Endothelial cell of umbilical vein (primary cell): Measurements from ENCODE around the gene RMI2. TPM values are rescaled to one million over a fixed set of nuclear protein-coding genes. Genes with fewer than 3 reads are reported as not detected.

Source experiments
- BruUV-seq: library from RNA; stranded (reverse); fragments of 400-500 nt; replicated peaks from 2 replicates; lab custom pipeline; 2021; lab: Mats Ljungman, UMichigan
- CTCF ChIA-PET: fragments of 300-600, 350-600 bp; sonication (Branson Sonifier 250); formaldehyde crosslinking; loops from one replicate; lab custom pipeline; 2021; ENCODE audit warnings: antibody characterized with exemption, inconsistent platforms; lab: Charles Lee
- POLR2A ChIA-PET: fragments of 300-600, 350-600 bp; sonication (Branson Sonifier 250); formaldehyde crosslinking; loops from one replicate; lab custom pipeline; 2021; ENCODE audit warnings: antibody characterized with exemption, inconsistent platforms; lab: Charles Lee
- DNase-seq: peaks from one replicate; pipeline ENCODE4 v3.0.0-alpha.2; 2011; ENCODE audit warnings: low read depth, low spot score
- FAIRE-seq: peaks from 2 replicates; lab custom pipeline; 2011; peaks lifted over from hg19 to GRCh38; lab: Jason Lieb, UNC
- H2AFZ ChIP-seq: 2 replicates; pipeline ENCODE4 v1.6.0; 2012; ENCODE audit warnings: low read depth, low read length, control low read depth, inconsistent platforms
- H3K27ac ChIP-seq: 2 replicates; pipeline ENCODE4 v1.5.1; 2011; ENCODE audit warnings: low read depth, mild to moderate bottlenecking, control low read depth, low read length, moderate library complexity; ENCODE audit not compliant: insufficient read depth
- H3K27me3 ChIP-seq, 2 experiments: 2 replicates each; pipeline versions ENCODE4 v1.6.0 to v1.6.1; 2011; ENCODE audit warnings: low read length in 2 of 2, mixed read lengths in 1 of 2; ENCODE audit not compliant: control insufficient read depth in 2 of 2, insufficient read depth in 2 of 2
- H3K36me3 ChIP-seq, 2 experiments: 2 replicates in 1 of 2; 3 replicates in 1 of 2; pipeline ENCODE4 v1.5.1; 2011; ENCODE audit warnings: low read length in 2 of 2, mild to moderate bottlenecking in 1 of 2, moderate library complexity in 1 of 2; ENCODE audit not compliant: control insufficient read depth in 2 of 2, insufficient read depth in 2 of 2; ENCODE audit errors: extremely low read depth in 1 of 2
- H3K4me1 ChIP-seq: 3 replicates; pipeline ENCODE4 v1.5.1; 2011; ENCODE audit warnings: mild to moderate bottlenecking, low read length; ENCODE audit not compliant: control insufficient read depth, insufficient read depth; ENCODE audit errors: extremely low read depth
- H3K4me2 ChIP-seq: 2 replicates; pipeline ENCODE4 v1.6.1; 2011; ENCODE audit warnings: low read length, control low read depth, mixed read lengths; ENCODE audit not compliant: insufficient read depth
- H3K4me3 ChIP-seq, 3 experiments: fragments of 200-600 bp in 1 of 3; sonication (generic), shearing (Covaris generic) in 1 of 3; replicated peaks in 1 of 3; 2 replicates each; pipeline ENCODE4 v1.5.1; 2011 to 2016; ENCODE audit warnings: control low read depth in 3 of 3, low read length in 3 of 3, mild to moderate bottlenecking in 2 of 3, inconsistent platforms in 1 of 3, low read depth in 1 of 3, moderate library complexity in 1 of 3; ENCODE audit not compliant: insufficient read depth in 1 of 3
- H3K79me2 ChIP-seq: 2 replicates; pipeline ENCODE4 v1.6.0; 2012; ENCODE audit warnings: low read length, inconsistent platforms; ENCODE audit not compliant: control insufficient read depth, insufficient read depth
- H3K9ac ChIP-seq: replicated peaks from 2 replicates; pipeline ENCODE3; 2011; ENCODE audit warnings: low read length, control low read depth; ENCODE audit not compliant: insufficient read depth; ENCODE audit errors: extremely low read depth
- H3K9me1 ChIP-seq: replicated peaks from 3 replicates; pipeline ENCODE4 v1.6.0; 2011; ENCODE audit warnings: mild to moderate bottlenecking, low read length; ENCODE audit not compliant: control insufficient read depth, insufficient read depth; ENCODE audit errors: extremely low read depth
- H3K9me3 ChIP-seq: replicated peaks from 2 replicates; pipeline ENCODE4 v1.5.1; 2012; ENCODE audit warnings: low read length, inconsistent platforms; ENCODE audit not compliant: control insufficient read depth, insufficient read depth
- H4K20me1 ChIP-seq: replicated peaks from 2 replicates; pipeline ENCODE3; 2011; ENCODE audit warnings: mild to moderate bottlenecking, low read length; ENCODE audit not compliant: control insufficient read depth, insufficient read depth; ENCODE audit errors: extremely low read depth
- EZH2 ChIP-seq: IDR thresholded peaks from 2 replicates; pipeline ENCODE4 v1.6.1; 2012; ENCODE audit warnings: borderline replicate concordance, low read depth, mild to moderate bottlenecking, moderate library complexity, low read length, inconsistent platforms; ENCODE audit not compliant: severe bottlenecking
- FOS ChIP-seq: IDR thresholded peaks from 2 replicates; pipeline ENCODE4 v1.6.1; 2011; ENCODE audit warnings: mild to moderate bottlenecking, low read length, moderate library complexity, borderline replicate concordance; ENCODE audit not compliant: insufficient read depth
- GATA2 ChIP-seq: IDR thresholded peaks from 2 replicates; pipeline ENCODE4 v1.7.0; 2011; ENCODE audit warnings: low read depth, mild to moderate bottlenecking, moderate library complexity, mixed read lengths, low read length; ENCODE audit not compliant: insufficient read length, insufficient read depth
- JUN ChIP-seq: IDR thresholded peaks from 2 replicates; pipeline ENCODE4 v1.6.1; 2011; ENCODE audit warnings: borderline replicate concordance, low read depth; ENCODE audit not compliant: insufficient read length, insufficient read depth
- MYC ChIP-seq: IDR thresholded peaks from one replicate; pipeline ENCODE4 v1.6.1; 2011; ENCODE audit warnings: mild to moderate bottlenecking, low read depth, low read length
- POLR2A ChIP-seq: IDR thresholded peaks from 2 replicates; pipeline ENCODE4 v1.6.1; 2012; ENCODE audit warnings: low read depth, mild to moderate bottlenecking, control low read depth, low read length
- POLR2AphosphoS5 ChIP-seq: IDR thresholded peaks from 2 replicates; pipeline ENCODE4 v1.6.1; 2012; ENCODE audit warnings: low read depth, mild to moderate bottlenecking, control low read depth, low read length, moderate library complexity; ENCODE audit not compliant: insufficient read depth
- dilution Hi-C: fragments of 300-500 bp; cut with MboI; formaldehyde crosslinking; loops from one replicate; pipeline ENCODE4 v1.15.0; 2019; ENCODE audit warnings: low sequenced_read_pairs; ENCODE audit not compliant: extremely low pct_ligation_motif_present
- intact Hi-C: fragments of 100-400 bp; cut with micrococcal nuclease; formaldehyde crosslinking; loops from one replicate; pipeline ENCODE4 v1.10.0; 2022
- polyA plus RNA-seq, 4 experiments: library from polyadenylated mRNA; depleted of rRNA in 3 of 4; stranded (reverse) in 3 of 4; unstranded in 1 of 4; fragments of >200 nt; gene quantifications; 2 replicates each; pipeline versions ENCODE4 v1.2.1 to v1.2.3, GENCODE V29; 2011 to 2012; ENCODE audit warnings: missing spikeins in 1 of 4
- total RNA-seq: library from RNA; stranded (reverse); gene quantifications from 2 replicates; pipeline ENCODE4 v1.2.3, GENCODE V29; 2021
- TF ChIP-seq, protein P1 (sequence below), 2 donors: IDR thresholded peaks; 1 replicate in 1 of 2; 2 replicates in 1 of 2; pipeline ENCODE4 v1.5.1; 2011; ENCODE audit warnings: low read length in 2 of 2, mild to moderate bottlenecking in 2 of 2, moderate library complexity in 2 of 2, control low read depth in 1 of 2, inconsistent platforms in 1 of 2, low read depth in 1 of 2; ENCODE audit not compliant: insufficient read depth in 1 of 2; ENCODE audit errors: extremely low read depth in 1 of 2
- TF ChIP-seq, protein P2 (sequence below): IDR thresholded peaks from 2 replicates; pipeline ENCODE4 v1.6.1; 2011; ENCODE audit not compliant: insufficient read depth, insufficient read length

The RMI2 gene
- total and polyA plus RNA-seq, 2 donors (not counting 3 experiments of a cell fraction or from before 2014, with no cell fraction given) = 5.3 to 7.7 TPM

DNA sequence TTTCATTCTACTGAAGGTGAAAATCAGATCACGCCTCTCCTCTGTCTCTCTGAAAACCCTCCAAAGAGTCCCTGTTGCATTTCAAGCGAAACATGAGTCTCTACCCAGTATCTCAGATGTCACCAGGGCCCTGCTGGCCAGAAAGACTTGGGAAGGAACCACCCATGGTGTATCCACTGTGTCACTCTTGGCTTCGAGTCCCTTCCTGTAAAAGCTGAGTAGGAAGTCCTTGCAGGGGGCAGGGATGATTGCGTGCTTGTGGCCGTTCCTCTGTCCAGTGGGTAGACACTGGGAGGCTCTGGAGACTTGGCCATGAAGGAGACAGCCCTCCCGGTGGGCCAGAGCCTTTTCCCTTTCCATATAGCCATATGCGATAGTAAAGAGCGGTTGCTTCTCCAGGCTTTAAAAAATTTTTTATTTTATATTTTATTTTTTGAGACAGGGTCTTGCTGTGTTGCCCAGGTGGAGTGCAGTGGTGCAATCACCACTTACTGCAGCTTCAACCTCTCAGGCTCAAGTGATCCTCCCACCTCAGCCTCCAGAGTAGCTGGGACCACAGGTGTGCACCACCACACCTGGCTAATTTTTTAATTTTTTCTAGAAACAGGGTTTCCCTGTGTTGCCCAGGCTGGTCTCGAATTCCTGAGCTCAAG is 19.0 kb upstream of the RMI2 start:
- ChIA-PET POLR2A (no interaction called here), CTCF (interaction anchor here (1.1 kb wide), 1 partner anchor 9 kb away, joined by 5 read pairs; no protein-coding TSS in a partner anchor)
- Histone ChIP-seq H3K4me3 (no peak overlapping the region), H4K20me1 (no peaks in the 10 kb centered on the region), H3K79me2 (no peaks in the 10 kb centered on the region), H3K4me1 (peaks cover 13% of the 10 kb centered on the region), H3K36me3 (no peaks in the 10 kb centered on the region), H3K9ac (no peak overlapping the region), H3K27me3 (no peaks in the 10 kb centered on the region), H3K4me2 (no peak overlapping the region), H3K9me1 (no peaks in the 10 kb centered on the region), H3K27ac (no peak overlapping the region), H2AFZ (no peak overlapping the region), H3K9me3 (no peaks in the 10 kb centered on the region)
- BruUV-seq = no TSS peak
- dilution Hi-C loops (no loop called here), intact Hi-C loops (no loop called here)
- DNase-seq (no peak), FAIRE-seq (no peak)
- TF ChIP-seq EZH2 (no peak), FOS (no peak), POLR2A (no peak), MYC (no peak), POLR2AphosphoS5 (no peak), JUN (no peak), GATA2 (no peak)
- TF ChIP-seq, protein P1, sequence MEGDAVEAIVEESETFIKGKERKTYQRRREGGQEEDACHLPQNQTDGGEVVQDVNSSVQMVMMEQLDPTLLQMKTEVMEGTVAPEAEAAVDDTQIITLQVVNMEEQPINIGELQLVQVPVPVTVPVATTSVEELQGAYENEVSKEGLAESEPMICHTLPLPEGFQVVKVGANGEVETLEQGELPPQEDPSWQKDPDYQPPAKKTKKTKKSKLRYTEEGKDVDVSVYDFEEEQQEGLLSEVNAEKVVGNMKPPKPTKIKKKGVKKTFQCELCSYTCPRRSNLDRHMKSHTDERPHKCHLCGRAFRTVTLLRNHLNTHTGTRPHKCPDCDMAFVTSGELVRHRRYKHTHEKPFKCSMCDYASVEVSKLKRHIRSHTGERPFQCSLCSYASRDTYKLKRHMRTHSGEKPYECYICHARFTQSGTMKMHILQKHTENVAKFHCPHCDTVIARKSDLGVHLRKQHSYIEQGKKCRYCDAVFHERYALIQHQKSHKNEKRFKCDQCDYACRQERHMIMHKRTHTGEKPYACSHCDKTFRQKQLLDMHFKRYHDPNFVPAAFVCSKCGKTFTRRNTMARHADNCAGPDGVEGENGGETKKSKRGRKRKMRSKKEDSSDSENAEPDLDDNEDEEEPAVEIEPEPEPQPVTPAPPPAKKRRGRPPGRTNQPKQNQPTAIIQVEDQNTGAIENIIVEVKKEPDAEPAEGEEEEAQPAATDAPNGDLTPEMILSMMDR (IDR thresholded peaks at IDR 0.05; ENCODE audit: extremely low read depth in 1 of 2, insufficient read depth in 1 of 2, low read depth in 1 of 2, low read length in 2 of 2) = no peak
- TF ChIP-seq, protein P2, sequence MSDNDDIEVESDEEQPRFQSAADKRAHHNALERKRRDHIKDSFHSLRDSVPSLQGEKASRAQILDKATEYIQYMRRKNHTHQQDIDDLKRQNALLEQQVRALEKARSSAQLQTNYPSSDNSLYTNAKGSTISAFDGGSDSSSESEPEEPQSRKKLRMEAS = no peak
